CD8-positive, alpha-beta memory T cell (primary cell): ENCODE measurements around the gene ARVCF. TPM values are rescaled to one million over a fixed set of nuclear protein-coding genes. Genes with fewer than 3 reads are reported as not detected.

ENCODE experiments used
- CTCF ChIA-PET: fragments of 350-600 bp; sonication (Branson Sonifier 250); formaldehyde crosslinking; loops from one replicate; lab custom pipeline; 2021; ENCODE audit warnings: antibody characterized with exemption; lab: Charles Lee
- POLR2A ChIA-PET: fragments of 350-600 bp; sonication (Branson Sonifier 250); formaldehyde crosslinking; loops from one replicate; lab custom pipeline; 2021; ENCODE audit warnings: antibody characterized with exemption; lab: Charles Lee
- DNase-seq, 5 donors: peaks; one replicate each; pipeline versions ENCODE4 v3.0.0 to v3.0.0-alpha.2; 2020 to 2022; ENCODE audit warnings: mixed read lengths in 1 of 5
- H3K27ac ChIP-seq: one replicate; pipeline ENCODE4 v1.7.0; 2013; ENCODE audit warnings: low read depth, mild to moderate bottlenecking, low read length, moderate library complexity
- H3K27me3 ChIP-seq: 2 replicates; pipeline ENCODE4 v1.7.0; 2013; ENCODE audit warnings: low read length, mild to moderate bottlenecking; ENCODE audit not compliant: insufficient read depth, poor library complexity, severe bottlenecking
- H3K36me3 ChIP-seq: 2 replicates; pipeline ENCODE4 v1.7.0; 2013; ENCODE audit warnings: mild to moderate bottlenecking, low read length, moderate library complexity; ENCODE audit not compliant: insufficient read depth
- H3K4me1 ChIP-seq: 2 replicates; pipeline ENCODE4 v1.7.0; 2013; ENCODE audit warnings: mild to moderate bottlenecking, low read length, moderate library complexity; ENCODE audit not compliant: insufficient read depth
- H3K4me3 ChIP-seq: 2 replicates; pipeline ENCODE4 v1.7.0; 2013; ENCODE audit warnings: mild to moderate bottlenecking, low read length
- H3K9me3 ChIP-seq: 2 replicates; pipeline ENCODE4 v1.7.0; 2013; ENCODE audit warnings: mild to moderate bottlenecking, low read length
- H3K27ac Mint-ChIP-seq, 8 donors: one replicate each; pipeline ENCODE4 v1.8.0; 2020 to 2021; ENCODE audit warnings: mixed read lengths in 8 of 8, mild to moderate bottlenecking in 6 of 8, inconsistent platforms in 3 of 8, moderate library complexity in 3 of 8
- H3K27me3 Mint-ChIP-seq, 2 donors: one replicate each; pipeline ENCODE4 v1.8.0; 2020 to 2021; ENCODE audit warnings: mixed read lengths in 2 of 2, mild to moderate bottlenecking in 1 of 2, moderate library complexity in 1 of 2
- H3K36me3 Mint-ChIP-seq, 3 donors: one replicate each; pipeline ENCODE4 v1.8.0; 2020 to 2021; ENCODE audit warnings: mixed read lengths in 3 of 3, inconsistent platforms in 1 of 3, mild to moderate bottlenecking in 1 of 3
- H3K4me1 Mint-ChIP-seq, 3 donors: one replicate each; pipeline ENCODE4 v1.8.0; 2020 to 2021; ENCODE audit warnings: mixed read lengths in 3 of 3, inconsistent platforms in 1 of 3, mild to moderate bottlenecking in 1 of 3
- H3K4me3 Mint-ChIP-seq, 7 donors: one replicate each; pipeline ENCODE4 v1.8.0; 2020 to 2021; ENCODE audit warnings: mixed read lengths in 7 of 7, mild to moderate bottlenecking in 6 of 7, moderate library complexity in 4 of 7, inconsistent platforms in 2 of 7
- H3K9me3 Mint-ChIP-seq, 5 donors: one replicate each; pipeline ENCODE4 v1.8.0; 2020 to 2022; ENCODE audit warnings: mixed read lengths in 5 of 5, mild to moderate bottlenecking in 3 of 5, moderate library complexity in 2 of 5, inconsistent platforms in 1 of 5
- polyA plus RNA-seq: library from polyadenylated mRNA; unstranded; fragments of 300-500 nt; fragmentation: Illumina TruSeq; gene quantifications from one replicate; pipeline ENCODE4 v1.2.3, GENCODE V29; 2021
- total RNA-seq, 2 experiments: library from RNA; stranded (reverse); gene quantifications; one replicate each; pipeline ENCODE4 v1.2.3, GENCODE V29; 2021

ARVCF gene
- total and polyA plus RNA-seq, 3 experiments from 2014 or later, result 0.92 to 1.8 (median 1.4) TPM

DNA sequence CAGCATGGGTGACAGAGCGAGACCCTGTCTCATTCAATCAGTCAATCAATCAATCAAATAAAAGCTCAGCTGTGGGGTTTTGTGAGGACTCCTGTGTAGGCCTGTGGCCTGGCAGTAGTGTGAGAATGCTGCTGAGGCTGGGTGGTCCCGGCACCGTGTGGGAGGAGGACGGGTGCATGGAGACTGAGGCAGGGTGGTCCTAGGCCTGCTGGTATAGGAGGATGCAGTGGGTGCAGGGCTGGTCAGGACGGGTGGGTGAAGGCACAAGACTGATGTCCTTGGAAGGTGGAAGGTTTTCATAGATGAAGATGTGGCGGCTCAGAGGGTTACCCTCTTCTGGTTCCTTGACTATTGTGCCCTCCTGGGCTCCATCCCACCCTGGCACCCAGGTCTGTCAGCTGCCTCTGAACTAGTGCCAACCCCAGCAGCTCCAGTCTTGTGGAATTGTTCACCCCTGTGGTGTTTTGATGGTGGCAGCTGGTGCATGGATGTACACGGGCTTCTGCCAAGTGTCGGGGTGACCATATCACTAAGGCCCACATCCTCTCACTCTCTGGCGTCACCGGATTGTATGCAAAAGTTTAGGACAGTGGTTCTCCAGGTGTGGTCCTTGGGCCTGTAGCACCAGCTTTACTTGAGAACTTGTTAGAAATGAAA is 28.0 kb upstream of the ARVCF start:
- Histone ChIP-seq H3K4me1 (no peaks in the 10 kb centered on the region), H3K27ac (no peak overlapping the region), H3K36me3 (peaks cover 14% of the 10 kb centered on the region), H3K27me3 (no peaks in the 10 kb centered on the region), H3K9me3 (no peaks in the 10 kb centered on the region), H3K4me3 (no peak overlapping the region)
- Mint-ChIP-seq H3K27ac (peak overlapping the region in 4 of 8 donors; percentile 23 to 50 (median 46)), H3K27me3 (peaks cover 0 to 1% of the 10 kb centered on the region in 2 donors), H3K4me3 (no peak overlapping the region), H3K36me3 (peaks cover 15 to 63% (median 22%) of the 10 kb centered on the region in 3 donors), H3K9me3 (no peaks in the 10 kb centered on the region), H3K4me1 (peaks cover 4 to 17% (median 4%) of the 10 kb centered on the region in 3 donors)
- ChIA-PET POLR2A (interaction anchor here (0.7 kb wide), 1 partner anchor 11 kb away, joined by 8 read pairs; no protein-coding TSS in a partner anchor), CTCF (no interaction called here)
- no peak for DNase-seq

DNA sequence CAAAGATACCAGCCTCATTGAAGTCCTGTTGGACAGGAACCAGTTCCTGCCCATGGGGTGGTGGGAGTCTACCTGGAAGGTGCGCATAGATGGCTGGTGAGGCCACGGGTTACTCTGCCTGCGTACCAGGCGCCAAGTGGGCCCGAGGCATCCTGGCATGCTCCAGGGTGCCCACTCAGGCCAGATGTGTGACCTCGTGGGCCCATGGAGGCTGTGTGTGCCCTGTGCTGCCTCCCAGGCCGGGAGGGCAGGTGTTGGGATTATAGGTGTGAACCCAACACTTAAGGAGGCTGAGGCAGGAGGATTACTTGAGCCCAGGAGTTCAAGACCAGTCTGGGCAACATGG is 27.3 kb upstream of the ARVCF start:
- Mint-ChIP-seq H3K27ac (peak overlapping the region in 3 of 8 donors; percentile 8 to 60 (median 27)), H3K36me3 (peaks cover 12 to 64% (median 21%) of the 10 kb centered on the region in 3 donors), H3K4me1 (peaks cover 3 to 15% (median 4%) of the 10 kb centered on the region in 3 donors), H3K4me3 (no peak overlapping the region), H3K9me3 (no peaks in the 10 kb centered on the region), H3K27me3 (peaks cover 0 to 1% of the 10 kb centered on the region in 2 donors)
- no peak overlapping the region for H3K27ac ChIP-seq
- no peak overlapping the region for H3K4me3 ChIP-seq
- POLR2A ChIA-PET, result no interaction called here
- peaks cover 17% of the 10 kb centered on the region for H3K36me3 ChIP-seq
- no peaks in the 10 kb centered on the region for H3K9me3 ChIP-seq
- no peaks in the 10 kb centered on the region for H3K27me3 ChIP-seq
- CTCF ChIA-PET, result no interaction called here
- DNase-seq, result no peak
- no peaks in the 10 kb centered on the region for H3K4me1 ChIP-seq

DNA sequence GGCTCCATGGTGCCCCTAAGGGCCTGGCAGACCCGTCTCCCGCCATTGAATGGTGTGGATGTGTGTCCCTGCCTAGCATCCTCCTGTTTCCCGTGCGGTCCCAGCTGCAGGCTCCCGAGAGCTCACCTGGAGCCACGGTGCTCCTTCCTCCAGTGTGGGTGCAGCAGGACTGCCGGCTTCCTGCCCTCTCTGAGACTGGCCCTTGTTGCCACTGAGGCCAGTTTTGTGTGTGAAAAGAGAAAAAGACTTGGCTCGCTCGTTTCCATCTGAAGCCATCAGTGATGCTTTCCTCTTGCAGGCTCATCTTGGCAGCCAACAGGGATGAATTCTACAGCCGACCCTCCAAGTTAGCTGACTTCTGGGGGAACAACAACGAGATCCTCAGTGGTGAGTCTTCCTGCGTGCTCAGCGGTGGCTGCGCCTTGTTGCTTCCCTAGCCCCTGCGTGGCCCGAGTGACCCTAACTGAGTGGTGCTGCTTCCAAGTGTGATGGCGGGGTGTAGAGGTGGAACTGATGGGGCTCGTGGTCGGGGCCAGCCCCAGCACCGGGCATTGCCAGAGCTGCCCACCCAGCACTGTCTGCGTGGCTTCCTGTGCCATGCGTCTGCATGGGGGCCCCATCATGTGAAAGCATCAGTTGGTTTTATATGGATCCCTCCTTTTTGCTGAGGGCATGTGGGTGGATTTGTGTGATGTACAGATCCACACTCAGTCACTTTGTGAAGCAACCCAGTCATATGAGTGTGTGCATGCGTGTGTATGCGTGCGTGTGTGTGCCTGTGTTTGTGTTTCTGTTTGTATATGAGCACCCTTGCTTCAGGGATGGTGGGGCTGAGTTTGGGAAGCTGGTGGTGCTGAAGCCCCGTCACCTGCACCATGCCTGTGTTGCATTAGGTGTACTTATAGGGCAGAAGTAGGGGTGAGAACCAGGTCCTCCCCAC is 26.7 kb upstream of the ARVCF start:
- H3K9me3 ChIP-seq, result no peaks in the 10 kb centered on the region
- no peaks in the 10 kb centered on the region for H3K4me1 ChIP-seq
- H3K9me3 Mint-ChIP-seq, result no peaks in the 10 kb centered on the region
- H3K27ac Mint-ChIP-seq, result peak overlapping the region in 3 of 8 donors; percentile 8 to 80 (median 60)
- peaks cover 0 to 1% of the 10 kb centered on the region in 2 donors for H3K27me3 Mint-ChIP-seq
- peaks cover 8 to 65% (median 20%) of the 10 kb centered on the region in 3 donors for H3K36me3 Mint-ChIP-seq
- no peak overlapping the region for H3K27ac ChIP-seq
- H3K4me1 Mint-ChIP-seq, result peaks cover 3 to 14% (median 4%) of the 10 kb centered on the region in 3 donors
- H3K36me3 ChIP-seq, result peaks cover 17% of the 10 kb centered on the region
- ChIA-PET POLR2A (no interaction called here), CTCF (no interaction called here)
- no peaks in the 10 kb centered on the region for H3K27me3 ChIP-seq
- no peak for DNase-seq
- no peak overlapping the region for H3K4me3 Mint-ChIP-seq
- H3K4me3 ChIP-seq, result no peak overlapping the region

DNA sequence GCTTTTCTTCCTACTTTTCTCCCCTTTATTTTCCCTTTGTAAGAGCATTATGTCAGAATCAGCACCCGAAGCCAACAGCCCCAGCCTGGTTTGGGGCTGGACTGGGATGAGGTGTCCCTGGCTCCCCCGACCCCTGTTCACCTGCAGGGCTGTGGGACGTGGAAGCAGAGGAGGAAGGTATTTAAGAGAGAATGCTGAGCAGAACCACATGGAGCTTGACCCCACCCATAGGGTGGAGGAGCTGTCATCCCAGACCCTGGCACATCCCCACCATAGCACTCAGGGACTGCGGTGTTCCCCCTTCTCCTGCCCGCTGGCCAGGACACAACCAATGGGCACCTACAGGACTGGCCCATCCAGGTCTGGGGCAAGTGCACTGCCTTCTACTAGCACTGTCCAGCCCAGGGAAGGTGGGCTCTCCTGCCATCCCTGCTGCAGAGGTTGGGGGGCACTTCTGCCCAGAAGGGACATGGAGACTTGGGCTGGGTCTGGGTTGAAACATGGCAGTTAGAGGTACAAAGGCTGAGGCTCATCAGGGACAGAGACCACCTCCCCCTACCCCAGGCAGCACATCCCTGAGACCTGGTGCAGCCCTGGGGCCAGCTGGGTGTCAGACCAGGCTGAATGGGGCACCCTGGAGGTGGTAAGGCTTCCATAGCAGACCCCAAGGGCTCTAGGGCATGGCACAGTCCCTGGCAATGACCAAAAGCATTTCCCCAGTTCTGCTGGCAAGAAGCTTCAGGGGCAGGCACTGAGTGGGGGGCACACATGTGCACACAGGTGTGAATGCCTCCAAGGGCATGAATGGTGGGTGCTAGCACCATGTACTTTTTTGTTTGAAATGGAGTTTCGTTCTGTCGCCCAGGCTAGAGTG is 23.9 kb upstream of the ARVCF start:
- H3K4me3 ChIP-seq, result no peak overlapping the region
- no peaks in the 10 kb centered on the region for H3K27me3 ChIP-seq
- no peaks in the 10 kb centered on the region for H3K4me1 ChIP-seq
- peaks cover 24% of the 10 kb centered on the region for H3K36me3 ChIP-seq
- Mint-ChIP-seq H3K9me3 (no peaks in the 10 kb centered on the region), H3K4me3 (no peak overlapping the region), H3K27ac (peak overlapping the region in 1 of 8 donors; percentile 22), H3K4me1 (peaks cover 4 to 17% (median 4%) of the 10 kb centered on the region in 3 donors), H3K27me3 (no peaks in the 10 kb centered on the region), H3K36me3 (peaks cover 0 to 67% (median 12%) of the 10 kb centered on the region in 3 donors)
- no peak for DNase-seq
- POLR2A ChIA-PET, result no interaction called here
- H3K9me3 ChIP-seq, result no peaks in the 10 kb centered on the region
- CTCF ChIA-PET, result no interaction called here
- no peak overlapping the region for H3K27ac ChIP-seq

DNA sequence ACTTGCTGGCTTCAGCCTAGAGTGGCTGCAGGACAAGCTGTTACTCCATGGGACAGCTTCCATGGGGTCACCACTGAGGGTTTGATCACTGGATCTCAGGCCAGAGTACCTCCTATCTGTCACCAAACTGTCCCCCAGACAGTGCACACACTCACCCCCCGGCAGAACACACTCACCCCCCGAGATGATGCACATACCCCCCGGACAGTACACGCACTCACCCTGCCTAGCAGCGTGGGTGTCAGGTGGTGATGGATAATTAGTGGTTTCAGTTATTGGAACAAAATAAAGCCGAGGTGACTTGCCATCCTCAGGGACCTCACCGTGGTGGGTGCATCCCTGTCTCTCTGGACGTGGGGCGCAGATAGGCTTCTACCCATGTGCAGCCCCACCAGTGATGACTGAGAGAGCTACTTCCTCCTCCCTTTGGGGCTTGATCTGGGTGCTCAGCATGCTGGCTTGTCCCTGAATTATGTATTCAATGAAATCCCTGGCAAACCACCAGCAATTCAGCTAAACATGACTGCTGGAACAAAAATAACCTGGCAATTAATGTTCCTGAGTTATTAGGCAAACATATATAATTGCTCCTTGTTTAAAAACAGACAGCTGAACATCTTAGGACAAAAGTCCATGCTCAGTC is 23.2 kb upstream of the ARVCF start:
- Mint-ChIP-seq H3K36me3 (peaks cover 0 to 69% (median 12%) of the 10 kb centered on the region in 3 donors), H3K4me3 (no peak overlapping the region), H3K27ac (no peak overlapping the region), H3K9me3 (no peaks in the 10 kb centered on the region), H3K4me1 (peaks cover 5 to 25% (median 9%) of the 10 kb centered on the region in 3 donors), H3K27me3 (no peaks in the 10 kb centered on the region)
- no peak overlapping the region for H3K4me3 ChIP-seq
- no peak for DNase-seq
- H3K36me3 ChIP-seq, result peaks cover 24% of the 10 kb centered on the region
- ChIA-PET POLR2A (no interaction called here), CTCF (no interaction called here)
- no peaks in the 10 kb centered on the region for H3K4me1 ChIP-seq
- no peaks in the 10 kb centered on the region for H3K9me3 ChIP-seq
- no peak overlapping the region for H3K27ac ChIP-seq
- H3K27me3 ChIP-seq, result no peaks in the 10 kb centered on the region

DNA sequence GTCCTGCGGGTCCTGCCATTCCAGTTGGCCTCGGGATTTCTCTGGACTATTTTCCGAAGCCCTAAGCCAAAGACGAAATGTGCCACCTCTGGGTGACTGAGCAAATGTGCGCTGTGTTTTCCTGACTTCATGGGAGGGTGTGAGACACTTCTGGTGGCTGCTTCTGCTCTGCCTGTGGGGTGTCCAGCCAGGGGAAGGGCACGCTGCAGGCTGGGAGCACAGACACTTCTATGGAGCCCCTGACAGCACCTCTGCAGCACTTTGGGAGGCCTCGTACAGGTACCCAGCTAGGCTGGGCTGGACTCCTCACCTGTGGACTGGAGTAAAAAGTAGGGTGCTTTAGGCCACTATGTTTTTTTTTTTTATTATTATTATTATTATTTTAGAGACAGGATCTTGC is 22.0 kb upstream of the ARVCF start:
- CTCF ChIA-PET, result no interaction called here
- H3K9me3 ChIP-seq, result no peaks in the 10 kb centered on the region
- Mint-ChIP-seq H3K27me3 (no peaks in the 10 kb centered on the region), H3K9me3 (no peaks in the 10 kb centered on the region), H3K4me3 (no peak overlapping the region), H3K4me1 (peaks cover 7 to 27% (median 16%) of the 10 kb centered on the region in 3 donors), H3K27ac (no peak overlapping the region), H3K36me3 (peaks cover 0 to 63% (median 13%) of the 10 kb centered on the region in 3 donors)
- no peak overlapping the region for H3K27ac ChIP-seq
- DNase-seq, result no peak
- H3K27me3 ChIP-seq, result no peaks in the 10 kb centered on the region
- H3K36me3 ChIP-seq, result peaks cover 20% of the 10 kb centered on the region
- POLR2A ChIA-PET, result no interaction called here
- H3K4me3 ChIP-seq, result no peak overlapping the region
- H3K4me1 ChIP-seq, result no peaks in the 10 kb centered on the region

DNA sequence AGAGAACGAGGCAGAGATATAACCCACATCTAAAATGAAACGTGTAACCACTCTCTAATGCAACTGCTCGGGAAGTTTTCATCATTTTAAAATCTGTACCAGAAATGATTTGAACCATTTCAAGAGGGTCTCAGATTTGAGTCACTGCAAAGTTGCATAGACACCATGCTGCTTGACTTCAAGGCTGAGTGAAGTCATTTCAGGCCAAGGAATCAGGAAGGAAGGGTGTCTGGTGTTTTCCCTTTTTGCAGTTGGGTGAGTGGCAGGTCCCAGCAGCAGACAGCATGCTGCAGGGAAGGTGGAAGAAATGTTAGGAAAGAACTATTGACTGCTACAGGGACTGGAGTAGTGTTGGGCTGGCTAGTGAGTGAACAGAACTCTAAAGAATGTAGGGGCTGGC is 20.8 kb upstream of the ARVCF start:
- Histone ChIP-seq H3K36me3 (peaks cover 15% of the 10 kb centered on the region), H3K27me3 (no peaks in the 10 kb centered on the region), H3K4me3 (no peak overlapping the region), H3K27ac (no peak overlapping the region), H3K9me3 (no peaks in the 10 kb centered on the region), H3K4me1 (peaks cover 1% of the 10 kb centered on the region)
- CTCF ChIA-PET, result no interaction called here
- Mint-ChIP-seq H3K9me3 (no peaks in the 10 kb centered on the region), H3K4me3 (no peak overlapping the region), H3K27me3 (no peaks in the 10 kb centered on the region), H3K36me3 (peaks cover 0 to 57% (median 7%) of the 10 kb centered on the region in 3 donors), H3K4me1 (peaks cover 10 to 33% (median 17%) of the 10 kb centered on the region in 3 donors), H3K27ac (peak overlapping the region in 4 of 8 donors; percentile 11 to 89 (median 37))
- no peak for DNase-seq
- POLR2A ChIA-PET, result no interaction called here
